Dermis blood vessel endothelial cell (primary cell): ENCODE results near the gene HLA-DMA. TPM values are rescaled to one million over a fixed set of nuclear protein-coding genes. Genes with fewer than 3 reads are reported as not detected.
"Not testable (repeated sequence)": the region's sequence is repeated elsewhere in the genome, so short reads cannot be mapped to it uniquely, and the experiment has no call there.

Experiments used
- DNase-seq: peaks from one replicate; pipeline ENCODE4 v3.0.0; 2010
- total RNA-seq: library from RNA; depleted of rRNA; stranded (reverse); fragments of >200 nt; gene quantifications from 2 replicates; pipeline ENCODE4 v1.2.3, GENCODE V29; 2014

The HLA-DMA gene
- total RNA-seq, 1 donor from 2014 or later = 1.7 TPM

- peak; percentile 39 for DNase-seq
Measured at GRCh38 chr6:32954986-32955802, 2.3 kb upstream of the HLA-DMA start.

GRCh38 chr6:32954267-32954666 lies 1.4 kb upstream of the HLA-DMA start:
- DNase-seq = no peak

GRCh38 chr6:32953775-32954174 lies 878 bp upstream of the HLA-DMA start:
- no peak for DNase-seq

- no peak for DNase-seq
Measured at GRCh38 chr6:32950449-32950848, 2.4 kb downstream of the HLA-DMA start.

GRCh38 chr6:32950010-32950409 lies 2.9 kb downstream of the HLA-DMA start:
- DNase-seq = no peak

GRCh38 chr6:32949113-32949512 lies 3.8 kb downstream of the HLA-DMA start:
- no peak for DNase-seq

- peak; percentile 77 for DNase-seq
Measured at GRCh38 chr6:32947552-32948465, 5.1 kb downstream of the HLA-DMA start.

GRCh38 chr6:32946893-32947292 lies 6.0 kb downstream of the HLA-DMA start:
- DNase-seq = no peak

- no peak for DNase-seq
Measured at GRCh38 chr6:32945953-32946352, 6.9 kb downstream of the HLA-DMA start.

- no peak for DNase-seq
Measured at GRCh38 chr6:32945108-32945760, 7.7 kb downstream of the HLA-DMA start.

GRCh38 chr6:32943864-32944649 lies 8.8 kb downstream of the HLA-DMA start:
- no peak for DNase-seq

- not testable (repeated sequence) for DNase-seq
Measured at GRCh38 chr6:32942555-32943123, 10.3 kb downstream of the HLA-DMA start.

- peak; percentile 66 for DNase-seq
Measured at GRCh38 chr6:32941214-32941768, 11.6 kb downstream of the HLA-DMA start.

- peak; percentile 89 for DNase-seq
Measured at GRCh38 chr6:32940656-32941213, 12.2 kb downstream of the HLA-DMA start, which contains the start of gene HLA-DMB. HLA-DMB (minus strand) TSS chr6:32941028; CDS start chr6:32940807, 221 bp downstream.

- DNase-seq = no peak
Measured at GRCh38 chr6:32938494-32938893, 14.4 kb downstream of the HLA-DMA start.

- DNase-seq = no peak
Measured at GRCh38 chr6:32937230-32937633, 15.7 kb downstream of the HLA-DMA start.

- DNase-seq = no peak
Measured at GRCh38 chr6:32936239-32937152, 16.4 kb downstream of the HLA-DMA start.

- no peak for DNase-seq
Measured at GRCh38 chr6:32935551-32936238, 17.2 kb downstream of the HLA-DMA start.

GRCh38 chr6:32933661-32934085 lies 19.2 kb downstream of the HLA-DMA start:
- DNase-seq = peak; percentile 86
